ENCODE measurements around the gene WFIKKN1. TPM values are rescaled to one million over a fixed set of nuclear protein-coding genes. Genes with fewer than 3 reads are reported as not detected.
A peak's percentile ranks its signal among the peaks of the same experiment; 100 is the strongest.

The WFIKKN1 gene
- total RNA-seq, 2 donors from 2014 or later = 0.33 to 0.71 TPM

GRCh38 chr16:654034-654433, 23.2 kb downstream of the WFIKKN1 start:
- Mint-ChIP-seq H3K27ac (peak overlapping the region in 1 of 2 donors; percentile 74), H3K36me3 (no peaks in the 10 kb centered on the region), H3K9me3 (no peaks in the 10 kb centered on the region)
- no peak for DNase-seq (ENCODE audit: low spot score in 2 of 2)
- ATAC-seq = no peak

- Mint-ChIP-seq H3K27ac (no peak overlapping the region), H3K36me3 (no peaks in the 10 kb centered on the region), H3K9me3 (no peaks in the 10 kb centered on the region)
- ATAC-seq (no peak), DNase-seq (ENCODE audit: low spot score in 2 of 2) (no peak)
Measured at GRCh38 chr16:657487-657886, 26.7 kb downstream of the WFIKKN1 start.

DNA sequence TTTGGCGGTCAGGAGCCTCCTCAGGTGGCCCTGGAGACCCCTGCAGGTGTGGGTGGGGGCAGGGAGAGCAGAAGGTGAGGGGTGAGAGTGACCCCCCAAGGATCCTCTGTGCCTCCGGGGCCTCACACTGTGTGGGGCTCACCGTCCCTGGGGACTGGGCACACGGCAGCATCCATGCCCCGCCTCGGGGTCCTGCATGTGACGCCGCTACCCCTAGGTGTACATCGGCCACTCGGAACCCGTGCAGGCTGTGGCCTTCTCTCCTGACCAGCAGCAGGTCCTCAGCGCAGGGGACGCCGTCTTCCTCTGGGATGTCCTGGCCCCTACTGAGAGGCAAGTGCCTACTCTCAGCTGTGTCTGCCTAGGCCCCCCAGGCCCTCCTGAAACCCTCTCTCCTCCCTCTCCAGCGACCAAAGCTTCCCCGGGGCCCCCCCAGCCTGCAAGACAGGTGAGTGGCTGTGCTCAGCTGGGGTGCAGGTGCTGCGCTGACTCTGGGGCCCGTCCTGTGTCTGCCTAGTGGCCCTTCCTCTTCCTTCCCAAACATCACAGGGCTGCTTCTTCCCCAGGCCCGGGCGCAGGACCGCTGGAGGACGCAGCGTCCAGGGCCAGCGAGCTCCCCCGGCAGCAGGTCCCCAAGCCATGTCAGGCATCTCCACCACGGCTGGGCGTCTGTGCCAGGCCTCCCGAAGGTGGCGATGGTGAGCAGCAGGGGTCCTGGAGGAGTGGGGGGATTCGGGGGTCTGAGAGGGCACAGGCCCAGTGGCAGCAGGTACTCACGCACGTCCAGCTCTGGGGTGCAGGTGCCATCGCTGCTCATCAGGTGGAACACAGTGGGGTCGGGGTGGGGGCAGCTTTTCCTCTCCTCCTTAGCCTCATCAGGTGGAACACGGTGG, 28.1 kb downstream of the WFIKKN1 start:
- H3K27ac Mint-ChIP-seq = no peak overlapping the region
- no peak for ATAC-seq

DNA sequence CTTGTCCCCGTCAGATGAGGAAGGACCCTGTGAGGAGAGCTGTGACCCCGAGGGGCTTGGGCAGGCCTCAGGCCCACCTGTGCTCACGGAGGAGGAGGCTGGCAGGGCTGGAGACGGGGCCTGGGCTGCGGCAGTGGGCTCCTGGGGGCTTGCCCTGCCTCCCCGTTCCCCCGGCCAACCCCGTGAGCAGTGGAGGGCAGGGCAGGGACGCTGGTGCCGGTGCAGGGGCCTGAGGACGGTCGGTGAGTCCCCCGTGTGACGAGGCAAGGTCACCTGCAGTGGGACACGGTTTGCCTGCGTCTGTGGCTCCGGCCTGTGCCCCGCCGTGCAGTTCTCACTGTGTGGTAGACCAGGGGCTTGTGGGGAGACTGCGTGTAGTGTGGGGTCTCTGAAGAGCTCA, 28.8 kb downstream of the WFIKKN1 start:
- Mint-ChIP-seq H3K36me3 (no peaks in the 10 kb centered on the region), H3K27ac (no peak overlapping the region), H3K9me3 (no peaks in the 10 kb centered on the region)
- no peak for DNase-seq (ENCODE audit: low spot score in 2 of 2)
- ATAC-seq = peak in 1 of 2 donors; percentile 7

More for the DNA sequence above, 28.1 kb downstream of the WFIKKN1 start:
- no peaks in the 10 kb centered on the region for H3K9me3 Mint-ChIP-seq
- H3K36me3 Mint-ChIP-seq = no peaks in the 10 kb centered on the region
- DNase-seq (ENCODE audit: low spot score in 2 of 2) = no peak

DNA sequence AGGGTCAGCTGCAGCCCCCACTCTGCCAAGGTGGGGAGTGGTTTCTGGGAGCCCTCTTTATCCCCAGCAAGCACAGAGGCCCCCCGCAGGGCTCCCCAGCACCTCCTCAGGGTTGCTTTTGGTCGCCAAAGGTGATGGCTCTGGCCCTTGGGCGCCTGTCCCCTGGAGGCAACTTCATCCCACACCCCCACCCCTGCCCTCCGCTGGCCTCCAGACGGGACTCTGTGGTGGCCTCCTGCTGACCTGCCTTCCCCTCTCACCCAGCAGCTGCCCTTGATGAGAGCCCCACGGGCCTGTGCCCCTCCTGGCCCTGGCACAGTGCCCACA, 29.3 kb downstream of the WFIKKN1 start:
- H3K36me3 Mint-ChIP-seq = no peaks in the 10 kb centered on the region
- DNase-seq (ENCODE audit: low spot score in 2 of 2) = no peak
- ATAC-seq = peak in 1 of 2 donors; percentile 6
- H3K27ac Mint-ChIP-seq = no peak overlapping the region
- H3K9me3 Mint-ChIP-seq = no peaks in the 10 kb centered on the region

GRCh38 chr16:660459-661183, 29.8 kb downstream of the WFIKKN1 start:
- no peaks in the 10 kb centered on the region for H3K9me3 Mint-ChIP-seq
- peak; percentile 75 to 76 for ATAC-seq
- H3K27ac Mint-ChIP-seq = no peak overlapping the region

DNA sequence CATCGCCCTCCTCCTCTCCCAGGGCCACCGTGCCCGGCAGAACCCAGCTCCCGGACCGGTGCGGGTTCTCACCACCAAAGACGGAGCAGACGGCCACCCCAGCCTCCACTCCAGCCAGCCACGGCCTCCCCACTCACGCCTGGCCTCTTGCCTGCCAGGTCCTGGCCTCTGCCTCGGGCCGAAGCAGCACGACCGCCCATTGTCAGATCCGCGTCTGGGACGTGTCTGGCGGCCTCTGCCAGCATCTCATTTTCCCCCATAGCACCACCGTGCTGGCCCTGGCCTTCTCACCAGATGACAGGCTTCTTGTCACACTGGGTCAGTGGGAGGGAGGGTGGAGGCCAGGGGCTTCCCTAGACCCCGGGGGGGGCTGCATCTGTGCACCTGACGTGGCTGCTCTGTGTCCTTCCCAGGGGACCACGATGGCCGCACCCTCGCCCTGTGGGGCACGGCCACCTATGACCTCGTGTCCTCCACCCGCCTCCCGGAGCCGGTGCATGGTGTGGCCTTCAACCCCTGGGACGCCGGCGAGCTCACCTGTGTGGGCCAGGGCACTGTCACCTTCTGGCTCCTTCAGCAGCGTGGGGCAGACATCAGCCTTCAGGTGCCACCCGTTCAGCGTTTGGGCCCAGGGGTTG, 30.5 kb downstream of the WFIKKN1 start:
- Mint-ChIP-seq H3K9me3 (no peaks in the 10 kb centered on the region), H3K27ac (no peak overlapping the region), H3K36me3 (no peaks in the 10 kb centered on the region)
- ATAC-seq (peak; percentile 4 to 7), DNase-seq (ENCODE audit: low spot score in 2 of 2) (no peak)

More at GRCh38 chr16:660459-661183, 29.8 kb downstream of the WFIKKN1 start:
- no peaks in the 10 kb centered on the region for H3K36me3 Mint-ChIP-seq
- peak in 1 of 2 donors; percentile 71 for DNase-seq (ENCODE audit: low spot score in 2 of 2)

DNA sequence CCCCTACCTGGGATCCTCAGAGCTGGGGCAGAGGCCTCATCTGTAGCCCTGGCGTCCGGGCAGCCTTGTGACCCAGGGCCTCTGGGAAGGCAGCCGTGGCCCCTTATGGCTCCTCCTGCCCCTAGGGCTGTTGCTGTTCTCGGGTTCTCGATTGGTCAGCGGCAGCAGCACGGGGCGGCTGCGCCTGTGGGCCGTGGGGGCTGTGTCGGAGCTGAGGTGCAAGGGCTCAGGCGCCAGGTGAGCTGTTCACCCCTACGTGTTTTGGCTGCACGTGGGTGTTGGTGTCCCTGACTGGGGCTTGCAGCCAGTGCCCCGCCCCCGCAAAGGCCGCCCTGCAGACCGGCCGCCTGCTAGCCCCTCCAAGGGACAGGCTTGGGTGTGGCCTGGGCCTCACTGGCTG, 31.3 kb downstream of the WFIKKN1 start:
- no peak overlapping the region for H3K27ac Mint-ChIP-seq
- no peaks in the 10 kb centered on the region for H3K9me3 Mint-ChIP-seq
- ATAC-seq (no peak), DNase-seq (ENCODE audit: low spot score in 2 of 2) (no peak)
- no peaks in the 10 kb centered on the region for H3K36me3 Mint-ChIP-seq

DNA sequence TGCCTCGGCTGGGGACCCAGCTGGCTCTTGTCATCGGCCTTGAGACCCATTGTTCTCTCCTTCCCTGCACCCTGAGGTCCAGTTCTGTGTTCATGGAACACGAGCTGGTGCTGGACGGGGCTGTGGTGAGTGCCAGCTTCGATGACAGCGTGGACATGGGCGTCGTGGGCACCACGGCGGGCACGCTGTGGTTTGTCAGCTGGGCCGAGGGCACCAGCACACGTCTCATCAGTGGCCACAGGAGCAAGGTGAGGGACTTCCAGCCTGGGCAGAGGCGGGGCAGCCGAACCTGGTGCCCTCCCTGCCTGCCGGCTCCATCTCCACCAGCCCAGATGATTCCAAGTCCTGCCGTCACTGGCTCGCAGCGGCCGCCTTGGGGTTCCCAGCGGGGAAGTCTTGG, 31.8 kb downstream of the WFIKKN1 start:
- no peaks in the 10 kb centered on the region for H3K36me3 Mint-ChIP-seq
- no peak for ATAC-seq
- H3K27ac Mint-ChIP-seq = no peak overlapping the region
- H3K9me3 Mint-ChIP-seq = no peaks in the 10 kb centered on the region
- DNase-seq (ENCODE audit: low spot score in 2 of 2) = no peak

- no peak for DNase-seq (ENCODE audit: low spot score in 2 of 2)
- H3K27ac Mint-ChIP-seq = peak overlapping the region in 1 of 2 donors; percentile 87
- no peaks in the 10 kb centered on the region for H3K36me3 Mint-ChIP-seq
- ATAC-seq = no peak
- H3K9me3 Mint-ChIP-seq = no peaks in the 10 kb centered on the region
Measured at GRCh38 chr16:666572-666971, 35.8 kb downstream of the WFIKKN1 start.

GRCh38 chr16:667113-667779, 36.5 kb downstream of the WFIKKN1 start:
- no peaks in the 10 kb centered on the region for H3K36me3 Mint-ChIP-seq
- H3K9me3 Mint-ChIP-seq = no peaks in the 10 kb centered on the region
- DNase-seq (ENCODE audit: low spot score in 2 of 2) (no peak), ATAC-seq (no peak)
- peak overlapping the region; percentile 87 for H3K27ac Mint-ChIP-seq

DNA sequence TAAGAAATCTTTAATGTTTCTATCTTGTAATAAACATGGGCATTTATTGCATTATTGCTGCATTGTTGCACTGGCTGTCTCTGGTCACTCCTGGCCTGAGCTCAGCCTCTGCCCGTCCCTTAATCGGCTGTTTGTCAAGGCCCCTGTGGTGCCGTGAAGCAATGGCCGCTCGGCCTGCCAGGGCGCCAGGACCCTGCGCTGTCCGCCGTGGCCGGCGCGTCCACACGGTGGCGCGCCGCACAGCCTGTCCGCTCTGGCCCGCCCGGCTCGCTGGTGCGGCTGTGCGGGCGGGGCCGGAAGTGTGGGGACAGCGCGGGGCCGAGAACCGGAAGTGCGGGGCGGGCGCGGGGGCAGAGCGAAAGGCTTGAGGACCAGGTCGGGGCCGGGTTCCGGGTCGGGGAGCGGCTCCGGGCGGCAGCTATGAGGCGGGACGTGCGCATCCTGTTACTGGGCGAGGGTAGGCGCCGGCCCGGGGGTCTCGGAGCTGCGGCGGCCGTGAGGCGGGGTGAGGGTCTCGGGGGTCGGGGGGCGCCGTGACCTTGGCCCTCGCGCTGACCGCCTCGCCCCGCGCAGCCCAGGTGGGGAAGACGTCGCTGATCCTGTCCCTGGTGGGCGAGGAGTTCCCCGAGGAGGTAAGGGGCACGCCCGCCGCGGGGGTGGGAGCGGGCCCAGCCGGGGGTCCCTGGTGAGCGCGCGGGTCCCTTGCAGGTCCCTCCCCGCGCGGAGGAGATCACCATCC, 37.2 kb downstream of the WFIKKN1 start, which contains the start of gene RHOT2:
TSS of gene RHOT2 (plus strand) at position 353 of the 739 bp plus-strand sequence. CDS start at position 421, 68 bp downstream.
- Mint-ChIP-seq H3K36me3 (no peaks in the 10 kb centered on the region), H3K9me3 (no peaks in the 10 kb centered on the region), H3K27ac (peak within 1 kb of the TSS; percentile 87)
- DNase-seq (ENCODE audit: low spot score in 2 of 2) = peak; percentile 96 to 97
- ATAC-seq = peak; percentile 95 to 97

GRCh38 chr16:668519-669171, 37.9 kb downstream of the WFIKKN1 start:
- Mint-ChIP-seq H3K27ac (peak overlapping the region; percentile 55 to 87), H3K9me3 (no peaks in the 10 kb centered on the region), H3K36me3 (no peaks in the 10 kb centered on the region)
- DNase-seq (ENCODE audit: low spot score in 2 of 2) = no peak
- ATAC-seq = peak in 1 of 2 donors; percentile 1

GRCh38 chr16:669666-670065, 38.9 kb downstream of the WFIKKN1 start:
- DNase-seq (ENCODE audit: low spot score in 2 of 2) = no peak
- H3K27ac Mint-ChIP-seq = no peak overlapping the region
- H3K9me3 Mint-ChIP-seq = no peaks in the 10 kb centered on the region
- no peaks in the 10 kb centered on the region for H3K36me3 Mint-ChIP-seq
- no peak for ATAC-seq

GRCh38 chr16:670485-671352, 39.9 kb downstream of the WFIKKN1 start:
- H3K27ac Mint-ChIP-seq = no peak overlapping the region
- DNase-seq (ENCODE audit: low spot score in 2 of 2) (no peak), ATAC-seq (no peak)
- no peaks in the 10 kb centered on the region for H3K9me3 Mint-ChIP-seq
- H3K36me3 Mint-ChIP-seq = no peaks in the 10 kb centered on the region

Data from activated naive CD4-positive, alpha-beta T cell treated with anti-CD3 and anti-CD28 coated beads, Interleukin-2, amount 50 U/mL, for 72 hours (primary cell).